Adrenal gland (tissue), 5 donors: ENCODE results near the gene ABLIM2.

ENCODE experiments used
- CTCF ChIP-seq, 6 experiments: fragments of 450-650 bp in 4 of 6; fragments of 200-600 bp in 2 of 6; sonication (generic) in 1 of 6; IDR thresholded peaks; 1 replicate in 5 of 6; 2 replicates in 1 of 6; pipeline versions ENCODE4 v1.5.1 to v1.8.0; 2016 to 2021; ENCODE audit warnings: antibody characterized with exemption in 6 of 6, mild to moderate bottlenecking in 2 of 6, moderate library complexity in 1 of 6
- POLR2A ChIP-seq, 2 donors: fragments of 450-650 bp; IDR thresholded peaks; one replicate each; pipeline ENCODE4 v1.6.1; 2017; ENCODE audit warnings: antibody characterized with exemption in 2 of 2, mild to moderate bottlenecking in 2 of 2, moderate library complexity in 1 of 2
- donor health status: DM: no; HTN: no; CAD: no.

GRCh38 chr4:8085491-8086117 is 73.0 kb downstream of the ABLIM2 start:
- TF ChIP-seq CTCF (IDR thresholded peaks at IDR 0.05) (no peak), POLR2A (IDR thresholded peaks at IDR 0.05) (no peak)
